OCI-LY3 (cell line): ENCODE results near the gene FAM89B.

Experiments used
- EZH2phosphoT487 ChIP-seq: fragments of 200-600 bp; shearing (Covaris generic); IDR thresholded peaks from 2 replicates; pipeline ENCODE4 v1.6.1; 2018; ENCODE audit warnings: antibody characterized with exemption, mixed run types, low read depth
- TF ChIP-seq, protein P1 (sequence below): fragments of 200-600, 300-600 bp; sonication (generic); IDR thresholded peaks from 2 replicates; pipeline ENCODE4 v1.5.1; 2014; ENCODE audit warnings: antibody characterized with exemption, low read length, low read depth

DNA sequence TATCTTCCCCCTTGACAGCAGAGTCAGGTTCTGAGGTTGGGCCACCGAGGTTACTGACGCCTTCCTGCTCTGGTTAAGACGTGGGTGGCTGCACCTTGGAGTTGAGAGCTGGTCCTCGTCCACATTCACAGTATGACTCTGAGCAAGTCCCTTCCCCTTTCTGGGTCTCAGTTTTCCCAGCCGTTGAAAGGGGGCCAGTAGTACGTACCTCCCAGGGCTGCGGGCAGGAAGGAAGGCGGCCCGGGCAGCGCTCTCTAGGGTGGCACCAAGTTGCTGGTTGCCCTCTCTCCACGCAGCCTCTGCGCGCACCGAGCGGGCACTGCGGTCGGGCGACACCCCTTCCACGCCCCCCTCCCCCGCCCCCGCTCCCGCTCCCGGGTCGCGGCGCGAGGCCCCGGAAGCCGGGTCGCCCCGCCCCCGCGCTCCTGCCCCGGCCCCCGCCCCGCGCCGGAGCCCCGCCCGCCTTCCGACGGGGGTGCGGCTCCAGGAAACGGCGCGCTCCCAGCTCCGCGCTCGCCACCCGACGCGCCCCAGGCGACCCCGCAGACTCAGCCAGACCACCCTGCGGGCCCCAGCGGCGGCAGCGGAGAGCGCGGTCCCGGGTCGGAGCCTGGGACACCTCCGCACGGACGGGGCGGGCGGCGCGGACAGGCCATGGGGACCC lies 3.4 kb downstream of the FAM89B start, which contains the start of gene EHBP1L1:
- TF ChIP-seq, protein P1, sequence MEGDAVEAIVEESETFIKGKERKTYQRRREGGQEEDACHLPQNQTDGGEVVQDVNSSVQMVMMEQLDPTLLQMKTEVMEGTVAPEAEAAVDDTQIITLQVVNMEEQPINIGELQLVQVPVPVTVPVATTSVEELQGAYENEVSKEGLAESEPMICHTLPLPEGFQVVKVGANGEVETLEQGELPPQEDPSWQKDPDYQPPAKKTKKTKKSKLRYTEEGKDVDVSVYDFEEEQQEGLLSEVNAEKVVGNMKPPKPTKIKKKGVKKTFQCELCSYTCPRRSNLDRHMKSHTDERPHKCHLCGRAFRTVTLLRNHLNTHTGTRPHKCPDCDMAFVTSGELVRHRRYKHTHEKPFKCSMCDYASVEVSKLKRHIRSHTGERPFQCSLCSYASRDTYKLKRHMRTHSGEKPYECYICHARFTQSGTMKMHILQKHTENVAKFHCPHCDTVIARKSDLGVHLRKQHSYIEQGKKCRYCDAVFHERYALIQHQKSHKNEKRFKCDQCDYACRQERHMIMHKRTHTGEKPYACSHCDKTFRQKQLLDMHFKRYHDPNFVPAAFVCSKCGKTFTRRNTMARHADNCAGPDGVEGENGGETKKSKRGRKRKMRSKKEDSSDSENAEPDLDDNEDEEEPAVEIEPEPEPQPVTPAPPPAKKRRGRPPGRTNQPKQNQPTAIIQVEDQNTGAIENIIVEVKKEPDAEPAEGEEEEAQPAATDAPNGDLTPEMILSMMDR, result no peak
- no peak for TF ChIP-seq EZH2phosphoT487
